GM04503 (cell line): Measurements from ENCODE around the gene TFPI2.

Experiments used
- DNase-seq: peaks from one replicate; pipeline ENCODE4 v3.0.0-alpha.2; 2012; ENCODE audit warnings: low read depth

The TFPI2 gene

GRCh38 chr7:93910076-93910994 lies 19.8 kb upstream of the TFPI2 start:
- DNase-seq = no peak

GRCh38 chr7:93906267-93906666 lies 15.7 kb upstream of the TFPI2 start, which contains the start of gene GNGT1:
Gene GNGT1 (plus strand): TSS chr7:93906567. CDS start chr7:93906747, 180 bp downstream.
- DNase-seq = no peak

GRCh38 chr7:93902777-93903423 lies 12.3 kb upstream of the TFPI2 start:
- no peak for DNase-seq

- no peak for DNase-seq
Measured at GRCh38 chr7:93897680-93898079, 7.1 kb upstream of the TFPI2 start.

- no peak for DNase-seq
Measured at GRCh38 chr7:93895859-93896600, 5.5 kb upstream of the TFPI2 start.

- DNase-seq = no peak
Measured at GRCh38 chr7:93894966-93895640, 4.5 kb upstream of the TFPI2 start.

GRCh38 chr7:93894426-93894825 lies 3.9 kb upstream of the TFPI2 start:
- no peak for DNase-seq

GRCh38 chr7:93890041-93890463 lies 501 bp downstream of the TFPI2 start:
- no peak for DNase-seq

GRCh38 chr7:93889261-93889660 lies 1.3 kb downstream of the TFPI2 start:
- DNase-seq = no peak

GRCh38 chr7:93884541-93884940 lies 6.0 kb downstream of the TFPI2 start:
- DNase-seq = no peak

GRCh38 chr7:93883917-93884345 lies 6.6 kb downstream of the TFPI2 start:
- no peak for DNase-seq

GRCh38 chr7:93883078-93883916 lies 7.3 kb downstream of the TFPI2 start:
- no peak for DNase-seq

GRCh38 chr7:93882468-93882867 lies 8.1 kb downstream of the TFPI2 start:
- DNase-seq = no peak

GRCh38 chr7:93879356-93879755 lies 11.2 kb downstream of the TFPI2 start:
- no peak for DNase-seq

GRCh38 chr7:93877742-93878141 lies 12.8 kb downstream of the TFPI2 start:
- no peak for DNase-seq

- DNase-seq = no peak
Measured at GRCh38 chr7:93873998-93874574, 16.5 kb downstream of the TFPI2 start.

- DNase-seq = no peak
Measured at GRCh38 chr7:93866886-93867285, 23.7 kb downstream of the TFPI2 start.

- no peak for DNase-seq
Measured at GRCh38 chr7:93862651-93863050, 27.9 kb downstream of the TFPI2 start.

GRCh38 chr7:93861325-93861949 lies 29.1 kb downstream of the TFPI2 start:
- no peak for DNase-seq

- DNase-seq = no peak
Measured at GRCh38 chr7:93860261-93860660, 30.3 kb downstream of the TFPI2 start.
